Endothelial cell of umbilical vein (primary cell): Measurements from ENCODE around the gene RAB3C. TPM values are rescaled to one million over a fixed set of nuclear protein-coding genes. Genes with fewer than 3 reads are reported as not detected.

ENCODE experiments used
- BruUV-seq: library from RNA; stranded (reverse); fragments of 400-500 nt; replicated peaks from 2 replicates; lab custom pipeline; 2021; lab: Mats Ljungman, UMichigan
- CTCF ChIA-PET: fragments of 300-600, 350-600 bp; sonication (Branson Sonifier 250); formaldehyde crosslinking; loops from one replicate; lab custom pipeline; 2021; ENCODE audit warnings: antibody characterized with exemption, inconsistent platforms; lab: Charles Lee
- POLR2A ChIA-PET: fragments of 300-600, 350-600 bp; sonication (Branson Sonifier 250); formaldehyde crosslinking; loops from one replicate; lab custom pipeline; 2021; ENCODE audit warnings: antibody characterized with exemption, inconsistent platforms; lab: Charles Lee
- DNase-seq: peaks from one replicate; pipeline ENCODE4 v3.0.0-alpha.2; 2011; ENCODE audit warnings: low read depth, low spot score
- FAIRE-seq: peaks from 2 replicates; lab custom pipeline; 2011; peaks lifted over from hg19 to GRCh38; lab: Jason Lieb, UNC
- H2AFZ ChIP-seq: 2 replicates; pipeline ENCODE4 v1.6.0; 2012; ENCODE audit warnings: low read depth, low read length, control low read depth, inconsistent platforms
- H3K27ac ChIP-seq: 2 replicates; pipeline ENCODE4 v1.5.1; 2011; ENCODE audit warnings: low read depth, mild to moderate bottlenecking, control low read depth, low read length, moderate library complexity; ENCODE audit not compliant: insufficient read depth
- H3K27me3 ChIP-seq, 2 experiments: 2 replicates each; pipeline versions ENCODE4 v1.6.0 to v1.6.1; 2011; ENCODE audit warnings: low read length in 2 of 2, mixed read lengths in 1 of 2; ENCODE audit not compliant: control insufficient read depth in 2 of 2, insufficient read depth in 2 of 2
- H3K36me3 ChIP-seq, 2 experiments: 2 replicates in 1 of 2; 3 replicates in 1 of 2; pipeline ENCODE4 v1.5.1; 2011; ENCODE audit warnings: low read length in 2 of 2, mild to moderate bottlenecking in 1 of 2, moderate library complexity in 1 of 2; ENCODE audit not compliant: control insufficient read depth in 2 of 2, insufficient read depth in 2 of 2; ENCODE audit errors: extremely low read depth in 1 of 2
- H3K4me1 ChIP-seq: 3 replicates; pipeline ENCODE4 v1.5.1; 2011; ENCODE audit warnings: mild to moderate bottlenecking, low read length; ENCODE audit not compliant: control insufficient read depth, insufficient read depth; ENCODE audit errors: extremely low read depth
- H3K4me2 ChIP-seq: 2 replicates; pipeline ENCODE4 v1.6.1; 2011; ENCODE audit warnings: low read length, control low read depth, mixed read lengths; ENCODE audit not compliant: insufficient read depth
- H3K4me3 ChIP-seq, 3 experiments: fragments of 200-600 bp in 1 of 3; sonication (generic), shearing (Covaris generic) in 1 of 3; replicated peaks in 1 of 3; 2 replicates each; pipeline ENCODE4 v1.5.1; 2011 to 2016; ENCODE audit warnings: control low read depth in 3 of 3, low read length in 3 of 3, mild to moderate bottlenecking in 2 of 3, inconsistent platforms in 1 of 3, low read depth in 1 of 3, moderate library complexity in 1 of 3; ENCODE audit not compliant: insufficient read depth in 1 of 3
- H3K79me2 ChIP-seq: 2 replicates; pipeline ENCODE4 v1.6.0; 2012; ENCODE audit warnings: low read length, inconsistent platforms; ENCODE audit not compliant: control insufficient read depth, insufficient read depth
- H3K9ac ChIP-seq: replicated peaks from 2 replicates; pipeline ENCODE3; 2011; ENCODE audit warnings: low read length, control low read depth; ENCODE audit not compliant: insufficient read depth; ENCODE audit errors: extremely low read depth
- H3K9me1 ChIP-seq: replicated peaks from 3 replicates; pipeline ENCODE4 v1.6.0; 2011; ENCODE audit warnings: mild to moderate bottlenecking, low read length; ENCODE audit not compliant: control insufficient read depth, insufficient read depth; ENCODE audit errors: extremely low read depth
- H3K9me3 ChIP-seq: replicated peaks from 2 replicates; pipeline ENCODE4 v1.5.1; 2012; ENCODE audit warnings: low read length, inconsistent platforms; ENCODE audit not compliant: control insufficient read depth, insufficient read depth
- H4K20me1 ChIP-seq: replicated peaks from 2 replicates; pipeline ENCODE3; 2011; ENCODE audit warnings: mild to moderate bottlenecking, low read length; ENCODE audit not compliant: control insufficient read depth, insufficient read depth; ENCODE audit errors: extremely low read depth
- CTCF ChIP-seq, 2 donors: IDR thresholded peaks; 1 replicate in 1 of 2; 2 replicates in 1 of 2; pipeline ENCODE4 v1.5.1; 2011; ENCODE audit warnings: low read length in 2 of 2, mild to moderate bottlenecking in 2 of 2, moderate library complexity in 2 of 2, control low read depth in 1 of 2, inconsistent platforms in 1 of 2, low read depth in 1 of 2; ENCODE audit not compliant: insufficient read depth in 1 of 2; ENCODE audit errors: extremely low read depth in 1 of 2
- EZH2 ChIP-seq: IDR thresholded peaks from 2 replicates; pipeline ENCODE4 v1.6.1; 2012; ENCODE audit warnings: borderline replicate concordance, low read depth, mild to moderate bottlenecking, moderate library complexity, low read length, inconsistent platforms; ENCODE audit not compliant: severe bottlenecking
- FOS ChIP-seq: IDR thresholded peaks from 2 replicates; pipeline ENCODE4 v1.6.1; 2011; ENCODE audit warnings: mild to moderate bottlenecking, low read length, moderate library complexity, borderline replicate concordance; ENCODE audit not compliant: insufficient read depth
- GATA2 ChIP-seq: IDR thresholded peaks from 2 replicates; pipeline ENCODE4 v1.7.0; 2011; ENCODE audit warnings: low read depth, mild to moderate bottlenecking, moderate library complexity, mixed read lengths, low read length; ENCODE audit not compliant: insufficient read length, insufficient read depth
- JUN ChIP-seq: IDR thresholded peaks from 2 replicates; pipeline ENCODE4 v1.6.1; 2011; ENCODE audit warnings: borderline replicate concordance, low read depth; ENCODE audit not compliant: insufficient read length, insufficient read depth
- MAX ChIP-seq: IDR thresholded peaks from 2 replicates; pipeline ENCODE4 v1.6.1; 2011; ENCODE audit not compliant: insufficient read depth, insufficient read length
- MYC ChIP-seq: IDR thresholded peaks from one replicate; pipeline ENCODE4 v1.6.1; 2011; ENCODE audit warnings: mild to moderate bottlenecking, low read depth, low read length
- POLR2A ChIP-seq: IDR thresholded peaks from 2 replicates; pipeline ENCODE4 v1.6.1; 2012; ENCODE audit warnings: low read depth, mild to moderate bottlenecking, control low read depth, low read length
- POLR2AphosphoS5 ChIP-seq: IDR thresholded peaks from 2 replicates; pipeline ENCODE4 v1.6.1; 2012; ENCODE audit warnings: low read depth, mild to moderate bottlenecking, control low read depth, low read length, moderate library complexity; ENCODE audit not compliant: insufficient read depth
- dilution Hi-C: fragments of 300-500 bp; cut with MboI; formaldehyde crosslinking; loops from one replicate; pipeline ENCODE4 v1.15.0; 2019; ENCODE audit warnings: low sequenced_read_pairs; ENCODE audit not compliant: extremely low pct_ligation_motif_present
- intact Hi-C: fragments of 100-400 bp; cut with micrococcal nuclease; formaldehyde crosslinking; loops from one replicate; pipeline ENCODE4 v1.10.0; 2022
- polyA plus RNA-seq, 4 experiments: library from polyadenylated mRNA; depleted of rRNA in 3 of 4; stranded (reverse) in 3 of 4; unstranded in 1 of 4; fragments of >200 nt; gene quantifications; 2 replicates each; pipeline versions ENCODE4 v1.2.1 to v1.2.3, GENCODE V29; 2011 to 2012; ENCODE audit warnings: missing spikeins in 1 of 4
- total RNA-seq: library from RNA; stranded (reverse); gene quantifications from 2 replicates; pipeline ENCODE4 v1.2.3, GENCODE V29; 2021

RAB3C gene
- total and polyA plus RNA-seq, 2 donors (not counting 3 experiments of a cell fraction or from before 2014, with no cell fraction given), result 0.04 to 0.66 TPM

- no peak overlapping the region for H3K9ac ChIP-seq
- ChIA-PET CTCF (interaction anchor here (0.9 kb wide), 1 partner anchor 8 kb away, joined by 3 read pairs; no protein-coding TSS in a partner anchor), POLR2A (no interaction called here)
- no peak overlapping the region for H3K4me2 ChIP-seq
- BruUV-seq, result no TSS peak
- H3K79me2 ChIP-seq, result no peaks in the 10 kb centered on the region
- no peak for TF ChIP-seq EZH2
- dilution Hi-C loops, result no loop called here
- no peak overlapping the region for H3K4me3 ChIP-seq
- H2AFZ ChIP-seq, result no peak overlapping the region
- peaks cover 10 to 20% of the 10 kb centered on the region in 2 experiments for H3K27me3 ChIP-seq
- DNase-seq (no peak), FAIRE-seq (no peak)
- intact Hi-C loops, result no loop called here
- no peaks in the 10 kb centered on the region for H3K9me3 ChIP-seq
- H3K36me3 ChIP-seq, result no peaks in the 10 kb centered on the region
- H3K4me1 ChIP-seq, result no peaks in the 10 kb centered on the region
- no peaks in the 10 kb centered on the region for H3K9me1 ChIP-seq
- no peaks in the 10 kb centered on the region for H4K20me1 ChIP-seq
- no peak overlapping the region for H3K27ac ChIP-seq
Observed at GRCh38 chr5:58775701-58776262, 192.9 kb downstream of the RAB3C start.

- Histone ChIP-seq H3K9ac (no peak overlapping the region), H3K4me2 (no peak overlapping the region), H3K27me3 (peaks cover 10 to 20% of the 10 kb centered on the region in 2 experiments), H3K4me1 (no peaks in the 10 kb centered on the region), H3K9me1 (no peaks in the 10 kb centered on the region), H3K27ac (no peak overlapping the region), H3K36me3 (no peaks in the 10 kb centered on the region), H3K79me2 (no peaks in the 10 kb centered on the region), H4K20me1 (no peaks in the 10 kb centered on the region), H2AFZ (no peak overlapping the region), H3K4me3 (no peak overlapping the region), H3K9me3 (no peaks in the 10 kb centered on the region)
- no TSS peak for BruUV-seq
- ChIA-PET CTCF (interaction anchor here (0.9 kb wide), 1 partner anchor 9 kb away, joined by 3 read pairs; no protein-coding TSS in a partner anchor), POLR2A (no interaction called here)
- FAIRE-seq, result no peak
- TF ChIP-seq CTCF (IDR thresholded peaks at IDR 0.05; ENCODE audit: extremely low read depth in 1 of 2, insufficient read depth in 1 of 2, low read depth in 1 of 2, low read length in 2 of 2) (no peak), GATA2 (no peak), POLR2AphosphoS5 (no peak), POLR2A (no peak), FOS (no peak), JUN (no peak), EZH2 (no peak), MYC (no peak), MAX (no peak)
- DNase-seq, result no peak
- dilution Hi-C loops (no loop called here), intact Hi-C loops (no loop called here)
Observed at GRCh38 chr5:58776559-58776958, 193.7 kb downstream of the RAB3C start.
